Progenitor cell of endocrine pancreas (in vitro differentiated cells): ENCODE measurements around the gene ZNF333. TPM values are rescaled to one million over a fixed set of nuclear protein-coding genes. Genes with fewer than 3 reads are reported as not detected.

Source experiments
- DNase-seq: peaks from one replicate; pipeline ENCODE4 v3.0.0; 2021; ENCODE audit warnings: low spot score; ENCODE audit not compliant: unreplicated experiment
- H3K27ac Mint-ChIP-seq: 2 replicates; pipeline ENCODE4 v1.8.0; 2021; ENCODE audit warnings: mild to moderate bottlenecking, moderate library complexity, mixed read lengths
- H3K27me3 Mint-ChIP-seq: 2 replicates; pipeline ENCODE4 v1.8.0; 2021; ENCODE audit warnings: mixed read lengths
- H3K36me3 Mint-ChIP-seq: 2 replicates; pipeline ENCODE4 v1.8.0; 2022; ENCODE audit warnings: mixed read lengths; ENCODE audit not compliant: insufficient read depth
- H3K4me1 Mint-ChIP-seq: 2 replicates; pipeline ENCODE4 v1.8.0; 2021; ENCODE audit warnings: low read depth, mixed read lengths
- H3K4me3 Mint-ChIP-seq: 2 replicates; pipeline ENCODE4 v1.8.0; 2021; ENCODE audit warnings: low read depth, mild to moderate bottlenecking, moderate library complexity, mixed read lengths
- H3K9me3 Mint-ChIP-seq: 2 replicates; pipeline ENCODE4 v1.8.0; 2021; ENCODE audit warnings: low read depth, mixed read lengths
- total RNA-seq: library from RNA; stranded (reverse); gene quantifications from 2 replicates; pipeline ENCODE4 v1.2.1, GENCODE V29; 2021
- TF ChIP-seq, protein P1 (sequence below): fragments of 200-600 bp; sonication (generic); IDR thresholded peaks from one replicate; pipeline ENCODE4 v1.5.0; 2021; ENCODE audit warnings: antibody characterized with exemption, mild to moderate bottlenecking; ENCODE audit not compliant: unreplicated experiment

The ZNF333 gene
- total RNA-seq, 1 donor from 2014 or later = 21.6 TPM

DNA sequence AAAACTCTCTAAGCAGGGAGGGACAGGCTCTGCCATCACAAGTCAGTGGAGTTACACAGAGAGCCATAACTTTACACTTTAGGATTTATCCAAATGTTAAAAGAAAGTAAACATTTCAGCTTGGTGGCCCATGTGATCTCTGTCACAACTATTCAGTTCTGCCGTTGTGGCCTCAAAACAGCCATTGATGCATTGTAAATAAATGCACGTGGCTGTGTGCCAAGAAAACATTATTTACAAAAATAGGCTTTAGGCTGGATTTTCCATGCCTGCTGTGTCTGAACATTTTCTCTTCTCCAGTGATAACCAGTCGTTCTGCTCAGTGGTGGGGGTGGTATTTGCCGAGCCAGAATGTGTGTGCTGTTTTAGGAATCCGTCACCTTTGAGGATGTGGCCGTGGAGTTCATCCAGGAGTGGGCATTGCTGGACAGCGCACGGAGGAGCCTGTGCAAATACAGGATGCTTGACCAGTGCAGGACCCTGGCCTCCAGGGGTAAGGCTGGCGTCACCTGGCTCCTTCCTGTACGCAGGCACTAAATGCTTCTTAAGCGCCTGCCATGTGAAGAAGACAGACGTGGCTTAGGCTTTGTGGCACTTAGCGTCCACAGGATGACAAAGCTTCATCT is 4.9 kb downstream of the ZNF333 start:
- Mint-ChIP-seq H3K27me3 (no peaks in the 10 kb centered on the region), H3K9me3 (no peaks in the 10 kb centered on the region), H3K4me3 (no peak overlapping the region), H3K4me1 (peaks cover 5% of the 10 kb centered on the region), H3K36me3 (peaks cover 13% of the 10 kb centered on the region), H3K27ac (no peak overlapping the region)
- TF ChIP-seq, protein P1, sequence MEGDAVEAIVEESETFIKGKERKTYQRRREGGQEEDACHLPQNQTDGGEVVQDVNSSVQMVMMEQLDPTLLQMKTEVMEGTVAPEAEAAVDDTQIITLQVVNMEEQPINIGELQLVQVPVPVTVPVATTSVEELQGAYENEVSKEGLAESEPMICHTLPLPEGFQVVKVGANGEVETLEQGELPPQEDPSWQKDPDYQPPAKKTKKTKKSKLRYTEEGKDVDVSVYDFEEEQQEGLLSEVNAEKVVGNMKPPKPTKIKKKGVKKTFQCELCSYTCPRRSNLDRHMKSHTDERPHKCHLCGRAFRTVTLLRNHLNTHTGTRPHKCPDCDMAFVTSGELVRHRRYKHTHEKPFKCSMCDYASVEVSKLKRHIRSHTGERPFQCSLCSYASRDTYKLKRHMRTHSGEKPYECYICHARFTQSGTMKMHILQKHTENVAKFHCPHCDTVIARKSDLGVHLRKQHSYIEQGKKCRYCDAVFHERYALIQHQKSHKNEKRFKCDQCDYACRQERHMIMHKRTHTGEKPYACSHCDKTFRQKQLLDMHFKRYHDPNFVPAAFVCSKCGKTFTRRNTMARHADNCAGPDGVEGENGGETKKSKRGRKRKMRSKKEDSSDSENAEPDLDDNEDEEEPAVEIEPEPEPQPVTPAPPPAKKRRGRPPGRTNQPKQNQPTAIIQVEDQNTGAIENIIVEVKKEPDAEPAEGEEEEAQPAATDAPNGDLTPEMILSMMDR = no peak
- DNase-seq = no peak

DNA sequence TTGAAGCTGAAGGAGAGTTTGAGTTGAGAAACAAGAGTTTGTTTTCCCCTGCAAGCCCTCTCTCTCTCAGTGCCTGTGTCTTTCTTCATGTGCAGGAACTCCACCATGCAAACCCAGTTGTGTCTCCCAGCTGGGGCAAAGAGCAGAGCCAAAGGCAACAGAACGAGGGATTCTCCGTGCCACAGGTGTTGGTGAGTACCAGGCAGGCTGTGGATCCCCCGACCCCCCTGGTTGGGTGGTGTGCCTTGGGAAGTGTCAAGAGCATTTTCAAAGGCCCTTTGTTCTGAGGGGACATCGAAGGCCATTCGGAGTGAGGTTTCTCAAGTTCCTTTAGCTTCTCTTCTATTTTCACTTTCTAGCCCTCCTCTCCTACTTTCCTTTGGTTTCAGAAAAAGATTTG is 5.6 kb downstream of the ZNF333 start:
- TF ChIP-seq, protein P1 = no peak
- Mint-ChIP-seq H3K27me3 (no peaks in the 10 kb centered on the region), H3K4me1 (peaks cover 4% of the 10 kb centered on the region), H3K9me3 (no peaks in the 10 kb centered on the region), H3K4me3 (no peak overlapping the region), H3K27ac (no peak overlapping the region), H3K36me3 (peaks cover 16% of the 10 kb centered on the region)
- no peak for DNase-seq

DNA sequence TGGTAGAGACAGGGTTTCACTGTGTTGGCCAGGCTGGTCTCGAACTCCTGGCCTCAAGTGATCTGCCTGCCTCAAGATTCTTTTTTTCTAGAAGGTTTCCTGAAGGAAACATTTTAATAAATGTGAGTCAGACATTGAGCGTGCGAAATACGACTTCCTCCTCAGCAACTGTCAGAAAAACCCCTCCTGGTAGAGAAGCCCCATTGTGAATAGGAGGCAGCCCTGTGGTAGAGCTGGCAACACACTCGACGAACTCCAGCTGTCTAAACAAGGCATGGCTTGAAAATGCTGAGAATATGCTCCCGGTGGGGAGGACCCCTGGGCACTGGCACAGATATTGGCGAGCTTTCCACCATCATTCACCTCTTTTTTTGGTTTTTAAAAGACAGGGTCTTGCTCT is 9.8 kb downstream of the ZNF333 start:
- Mint-ChIP-seq H3K36me3 (peaks cover 40% of the 10 kb centered on the region), H3K27ac (no peak overlapping the region), H3K4me3 (no peak overlapping the region), H3K4me1 (no peaks in the 10 kb centered on the region), H3K9me3 (no peaks in the 10 kb centered on the region), H3K27me3 (no peaks in the 10 kb centered on the region)
- no peak for DNase-seq
- TF ChIP-seq, protein P1 = no peak

DNA sequence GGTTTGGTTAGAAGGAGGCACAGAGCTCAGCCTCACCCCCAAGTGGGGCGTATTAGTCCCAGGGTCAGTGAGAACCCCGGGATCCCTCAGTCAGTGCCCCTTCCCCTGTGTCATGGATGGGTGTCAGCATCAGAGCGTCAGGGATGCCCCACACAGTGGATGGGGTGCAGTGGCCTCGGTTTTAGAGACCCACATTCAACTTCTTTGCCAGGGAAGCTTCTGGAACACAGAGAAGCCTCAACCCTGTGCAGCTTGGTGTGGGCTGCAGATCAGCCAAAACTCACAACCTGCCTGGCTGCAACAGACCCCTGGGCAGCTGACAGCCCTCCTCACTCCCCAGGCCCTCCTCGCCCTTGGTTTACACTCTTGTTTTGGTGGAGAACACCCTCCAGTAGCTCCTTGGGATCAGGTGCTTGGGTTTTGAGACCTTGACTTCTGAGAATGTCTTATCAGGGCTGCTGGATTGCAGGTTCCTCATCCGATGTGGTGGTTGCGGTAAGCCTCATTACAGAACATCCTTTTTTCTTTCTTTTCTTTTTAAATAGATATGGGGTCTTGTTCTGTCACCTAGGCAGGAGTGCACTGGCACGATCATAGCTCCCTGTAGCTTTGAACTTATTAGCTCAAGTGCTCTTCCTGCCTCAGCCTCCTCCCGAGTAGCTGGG is 11.0 kb downstream of the ZNF333 start:
- no peak for DNase-seq
- TF ChIP-seq, protein P1 = no peak
- H3K27ac Mint-ChIP-seq = no peak overlapping the region
- H3K36me3 Mint-ChIP-seq = peaks cover 42% of the 10 kb centered on the region
- no peaks in the 10 kb centered on the region for H3K9me3 Mint-ChIP-seq
- H3K27me3 Mint-ChIP-seq = no peaks in the 10 kb centered on the region
- H3K4me1 Mint-ChIP-seq = no peaks in the 10 kb centered on the region
- H3K4me3 Mint-ChIP-seq = no peak overlapping the region

DNA sequence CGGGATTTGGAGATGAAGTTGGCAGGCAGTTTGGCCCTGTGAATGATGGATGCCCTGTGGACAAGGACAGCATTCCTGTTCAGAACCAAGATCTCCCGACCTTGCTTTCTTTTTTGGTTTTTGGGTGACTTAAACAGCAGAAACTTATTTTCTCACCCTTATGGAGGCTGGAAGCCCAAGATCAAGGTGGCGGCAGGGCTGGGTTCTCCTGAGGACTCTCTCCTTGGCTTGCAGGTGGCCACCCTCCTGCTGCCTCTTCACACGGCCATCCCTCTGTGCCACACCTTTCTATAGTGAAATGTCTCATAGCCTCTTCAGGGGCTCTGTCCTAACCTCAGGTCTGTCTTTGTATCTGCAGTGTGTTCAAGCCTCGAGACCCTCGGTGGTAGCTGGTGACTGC is 14.0 kb downstream of the ZNF333 start:
- Mint-ChIP-seq H3K4me3 (no peak overlapping the region), H3K27ac (no peak overlapping the region), H3K36me3 (peaks cover 51% of the 10 kb centered on the region), H3K9me3 (peaks cover 2% of the 10 kb centered on the region), H3K4me1 (no peaks in the 10 kb centered on the region), H3K27me3 (no peaks in the 10 kb centered on the region)
- DNase-seq = no peak
- TF ChIP-seq, protein P1 = no peak
